Stimulated activated CD4-positive, alpha-beta T cell treated with anti-CD3 and anti-CD28 coated beads, TNF-alpha, amount 100 ng/mL, for 4 hours (primary cell): ENCODE data around the gene SPATC1L.
"Not testable (repeated sequence)": the region's sequence is repeated elsewhere in the genome, so short reads cannot be mapped to it uniquely, and the experiment has no call there.

Source experiments
- DNase-seq, 3 experiments: peaks; one replicate each; pipeline ENCODE4 v3.0.0-alpha.2; 2020; ENCODE audit warnings: low read depth in 3 of 3

SPATC1L gene

GRCh38 chr21:46184625-46185555 lies 631 bp upstream of the SPATC1L start:
- DNase-seq = peak in 2 of 3 experiments; percentile 47 to 50

DNA sequence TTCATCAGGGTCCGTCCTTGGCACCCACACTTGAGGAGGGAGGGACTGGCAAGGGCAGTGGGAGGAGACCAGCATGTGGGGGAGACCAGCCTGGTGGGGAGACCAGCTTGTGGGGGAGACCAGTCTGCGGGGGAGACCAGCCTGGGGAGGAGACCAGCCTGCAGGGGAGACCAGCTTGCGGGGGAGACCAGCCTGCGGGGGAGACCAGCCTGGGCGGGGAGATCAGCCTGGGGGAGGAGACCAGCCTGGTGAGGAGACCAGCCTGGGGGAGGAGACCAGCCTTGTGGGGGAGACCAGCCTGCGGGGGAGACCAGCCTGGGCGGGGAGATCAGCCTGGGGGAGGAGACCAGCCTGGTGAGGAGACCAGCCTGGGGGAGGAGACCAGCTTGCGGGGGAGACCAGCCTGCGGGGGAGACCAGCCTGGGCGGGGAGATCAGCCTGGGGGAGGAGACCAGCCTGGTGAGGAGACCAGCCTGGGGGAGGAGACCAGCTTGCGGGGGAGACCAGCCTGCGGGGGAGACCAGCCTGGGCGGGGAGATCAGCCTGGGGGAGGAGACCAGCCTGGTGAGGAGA lies 836 bp downstream of the SPATC1L start:
- DNase-seq = not testable (repeated sequence)

GRCh38 chr21:46182548-46183336 lies 1.5 kb downstream of the SPATC1L start:
- DNase-seq = no peak

- DNase-seq = no peak
Observed at GRCh38 chr21:46181953-46182547, 2.2 kb downstream of the SPATC1L start.

- DNase-seq = no peak
Observed at GRCh38 chr21:46181436-46181835, 2.8 kb downstream of the SPATC1L start.

DNA sequence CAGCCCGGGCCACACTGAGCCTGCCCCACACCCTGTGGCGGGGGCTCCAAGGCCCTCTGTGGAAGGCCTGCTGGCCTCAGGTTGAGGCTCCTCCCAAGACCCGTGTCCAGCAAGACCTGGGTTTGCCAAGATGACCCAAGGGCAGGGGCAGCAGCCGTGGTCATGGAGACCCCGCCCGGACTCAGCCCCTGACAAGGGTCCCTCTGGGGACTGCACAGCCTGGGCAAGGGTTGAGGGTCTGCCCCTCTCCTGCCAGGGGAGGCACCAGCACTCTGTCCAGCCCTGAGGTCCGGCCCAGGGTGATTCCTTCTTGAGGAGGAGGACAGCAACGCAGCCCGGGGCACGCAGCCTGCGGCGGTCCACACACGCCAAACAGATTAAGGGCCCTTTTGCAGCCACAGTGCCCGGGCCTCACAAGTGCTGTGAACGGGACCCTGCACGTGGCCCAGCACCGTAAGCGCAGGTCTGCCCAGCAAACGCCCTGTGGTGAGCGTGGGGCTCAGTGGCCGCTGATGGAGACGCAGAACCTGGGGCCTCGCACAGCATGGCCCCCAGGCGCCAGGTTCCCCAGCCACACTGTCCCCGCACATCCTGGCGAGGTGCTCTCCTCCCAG lies 3.4 kb downstream of the SPATC1L start:
- DNase-seq = no peak

- no peak for DNase-seq
Observed at GRCh38 chr21:46180079-46180722, 4.1 kb downstream of the SPATC1L start.

DNA sequence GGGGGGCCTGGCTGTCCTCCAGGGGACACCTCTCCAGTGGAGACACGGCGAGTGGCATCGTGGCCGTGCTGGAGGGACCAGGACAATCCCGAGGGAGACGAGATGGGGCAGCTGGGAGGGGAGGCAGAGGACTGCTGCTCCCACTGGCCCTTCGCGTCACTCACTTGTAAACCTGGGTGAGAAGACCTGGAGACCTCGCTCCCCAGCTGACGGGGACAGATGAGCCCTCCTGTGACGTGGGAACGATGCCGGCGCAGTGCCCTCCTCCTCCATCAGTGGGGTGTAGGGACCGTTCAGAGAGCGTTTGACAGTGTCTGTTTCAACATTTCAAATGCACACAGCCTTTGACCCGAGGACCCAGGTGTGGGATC lies 4.6 kb downstream of the SPATC1L start:
- no peak for DNase-seq

DNA sequence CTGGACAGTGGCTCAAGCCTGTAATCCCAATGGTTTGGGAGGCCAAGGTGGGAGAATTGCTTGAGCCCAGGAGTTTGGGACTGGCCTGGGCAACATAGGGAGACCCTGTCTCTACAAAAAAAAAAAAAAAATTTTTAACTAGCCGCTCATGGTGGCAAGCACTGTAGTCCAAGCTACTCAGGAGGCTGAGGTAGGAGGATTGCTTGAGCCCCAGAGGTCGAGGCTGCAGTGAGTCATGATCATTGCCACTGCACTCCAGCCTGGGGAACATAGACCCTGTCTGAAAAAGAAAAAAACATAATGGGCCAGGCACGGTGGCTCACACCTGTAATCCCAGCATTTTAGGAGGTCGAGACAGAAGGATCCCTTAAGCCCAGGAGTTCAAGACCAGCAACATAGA lies 5.3 kb downstream of the SPATC1L start:
- DNase-seq = no peak

DNA sequence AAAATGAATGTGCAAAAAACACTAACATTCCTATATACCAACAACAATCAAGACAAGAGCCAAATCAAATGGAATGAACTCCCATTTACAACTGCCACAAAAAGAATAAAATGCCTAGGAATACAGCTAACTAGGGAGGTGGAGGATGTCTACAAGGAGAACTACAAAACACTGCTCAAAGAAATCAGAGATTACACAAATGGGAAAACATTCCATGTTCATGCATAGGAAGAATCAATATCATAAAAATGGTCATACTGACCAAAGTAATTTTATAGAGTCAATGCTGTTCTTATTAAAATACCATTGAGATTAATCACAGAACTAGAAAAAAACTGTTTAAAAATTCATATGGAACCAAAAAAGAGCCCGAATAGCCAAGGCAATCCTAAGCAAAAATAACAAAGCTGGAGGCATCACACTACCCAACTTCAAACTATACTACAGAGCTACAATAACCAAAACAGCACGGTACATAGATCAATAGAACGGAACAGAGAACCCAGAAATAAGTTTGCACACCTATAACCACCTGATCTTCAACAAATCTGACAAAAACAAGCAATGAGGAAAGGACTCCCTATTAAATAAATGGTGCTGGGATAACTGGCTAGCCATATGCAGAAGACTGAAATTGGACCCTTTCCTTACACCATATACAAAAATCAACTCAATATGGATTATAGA lies 7.7 kb downstream of the SPATC1L start:
- DNase-seq = not testable (repeated sequence)

- DNase-seq = no peak
Observed at GRCh38 chr21:46173573-46173972, 10.7 kb downstream of the SPATC1L start.

- no peak for DNase-seq
Observed at GRCh38 chr21:46172863-46173528, 11.3 kb downstream of the SPATC1L start.

DNA sequence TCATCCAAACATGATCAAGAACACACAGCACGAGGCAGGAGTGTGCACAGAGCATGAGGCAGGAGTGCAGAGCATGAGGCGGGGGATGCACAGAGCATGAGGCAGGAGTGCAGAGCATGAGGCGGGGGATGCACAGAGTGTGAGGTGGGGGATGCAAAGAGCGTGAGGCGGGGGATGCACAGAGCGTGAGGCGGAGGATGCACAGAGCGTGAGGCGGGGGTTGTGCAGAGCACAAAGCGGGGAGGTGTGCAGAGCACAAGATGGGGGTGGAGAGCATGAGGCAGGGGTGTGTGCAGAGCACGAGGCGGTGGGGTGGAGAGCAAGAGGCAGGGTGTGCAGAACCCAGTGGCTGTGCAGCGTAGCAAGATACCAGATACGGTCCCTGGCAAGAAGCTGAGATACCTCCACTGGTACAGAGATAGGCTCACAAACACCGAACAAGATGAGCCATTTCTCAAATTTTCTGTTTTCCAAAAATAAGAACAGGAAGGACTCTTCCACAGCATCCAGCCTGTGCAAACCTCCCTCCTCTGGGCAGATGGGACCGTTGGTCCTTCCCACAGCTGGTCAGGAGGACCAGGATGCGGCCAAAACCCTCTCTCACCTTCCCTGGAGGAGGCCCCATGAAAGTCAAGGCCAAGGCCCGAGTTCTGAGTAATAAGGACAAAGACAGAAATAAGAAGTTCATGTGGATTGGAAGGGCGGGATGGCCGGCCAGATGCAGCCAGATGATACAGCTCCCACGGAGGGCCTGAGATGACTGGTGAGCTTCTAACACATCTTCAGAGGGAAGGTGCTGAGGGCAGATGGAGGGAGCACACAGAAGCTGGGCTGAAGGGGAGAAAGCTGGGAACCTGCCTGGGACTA lies 12.0 kb downstream of the SPATC1L start:
- DNase-seq = no peak

- DNase-seq = no peak
Observed at GRCh38 chr21:46171585-46171984, 12.7 kb downstream of the SPATC1L start.

DNA sequence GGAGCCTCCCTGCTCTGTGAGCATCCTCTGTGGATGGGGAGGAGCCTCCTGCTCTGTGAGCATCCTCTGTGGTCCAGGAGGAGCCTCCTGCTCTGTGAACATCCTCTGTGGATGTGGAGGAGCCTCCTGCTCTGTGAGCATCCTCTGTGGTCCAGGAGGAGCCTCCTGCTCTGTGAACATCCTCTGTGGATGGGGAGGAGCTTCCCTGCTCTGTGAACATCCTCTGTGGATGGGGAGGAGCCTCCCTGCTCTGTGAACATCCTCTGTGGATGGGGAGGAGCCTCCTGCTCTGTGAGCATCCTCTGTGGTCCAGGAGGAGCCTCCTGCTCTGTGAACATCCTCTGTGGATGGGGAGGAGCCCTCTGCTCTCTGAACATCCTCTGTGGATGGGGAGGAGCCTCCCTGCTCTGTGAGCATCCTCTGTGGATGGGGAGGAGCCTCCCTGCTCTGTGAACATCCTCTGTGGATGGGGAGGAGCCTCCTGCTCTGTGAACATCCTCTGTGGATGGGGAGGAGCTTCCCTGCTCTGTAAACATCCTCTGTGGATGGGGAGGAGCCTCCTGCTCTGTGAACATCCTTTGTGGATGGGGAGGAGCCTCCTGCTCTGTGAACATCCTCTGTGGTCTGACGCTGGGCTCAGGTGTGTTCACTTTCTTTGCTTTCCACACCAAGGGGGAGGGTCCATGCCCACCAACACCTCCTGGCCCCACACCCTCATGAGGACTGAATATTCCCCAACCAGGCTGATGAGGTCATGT lies 13.6 kb downstream of the SPATC1L start:
- DNase-seq = not testable (repeated sequence)

DNA sequence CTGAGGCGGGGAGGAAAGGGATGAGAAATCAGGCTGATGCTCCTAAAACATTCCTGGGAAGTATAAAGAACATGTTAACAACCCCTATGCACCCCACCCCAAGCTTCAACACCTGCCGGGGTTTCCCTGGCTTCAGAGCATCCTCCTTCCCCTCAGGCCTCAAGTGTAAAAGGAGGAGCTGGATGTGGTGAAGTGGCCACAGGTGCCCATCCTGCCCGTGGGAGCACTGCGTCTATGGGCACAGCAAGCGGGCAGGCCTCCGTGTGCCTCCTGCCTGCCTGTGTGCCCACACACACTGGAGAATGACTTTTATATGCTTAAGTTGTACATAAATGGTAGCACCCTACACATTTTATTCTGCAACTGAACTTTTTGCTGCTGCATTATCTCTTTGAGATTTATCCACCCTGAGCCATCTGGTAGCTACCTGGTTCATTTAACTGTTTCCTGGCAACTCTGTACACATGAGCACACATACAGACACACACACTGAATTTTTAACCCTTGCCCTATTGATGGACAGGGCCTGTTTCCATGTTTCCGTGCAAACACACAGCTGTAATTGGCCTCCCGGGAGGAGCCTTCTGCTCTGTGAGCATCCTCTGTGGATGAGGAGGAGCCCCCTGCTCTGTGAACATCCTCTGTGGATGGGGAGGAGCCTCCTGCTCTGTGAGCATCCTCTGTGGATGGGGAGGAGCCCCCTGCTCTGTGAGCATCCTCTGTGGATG lies 15.4 kb downstream of the SPATC1L start:
- DNase-seq = no peak

- DNase-seq = no peak
Observed at GRCh38 chr21:46168238-46168637, 16.0 kb downstream of the SPATC1L start.

- no peak for DNase-seq
Observed at GRCh38 chr21:46165098-46165497, 19.2 kb downstream of the SPATC1L start.
